Lower leg skin (tissue), 3 donors: ENCODE results near the gene ALG3.

ENCODE experiments used
- POLR2A ChIP-seq, 2 donors: fragments of 450-650 bp; IDR thresholded peaks; one replicate each; pipeline ENCODE4 v1.6.1; 2016 to 2017; ENCODE audit warnings: antibody characterized with exemption in 2 of 2, mild to moderate bottlenecking in 1 of 2, moderate library complexity in 1 of 2
- TF ChIP-seq, protein P1 (sequence below), 3 donors: fragments of 450-650 bp; IDR thresholded peaks; one replicate each; pipeline ENCODE4 v1.5.1; 2016; ENCODE audit warnings: antibody characterized with exemption in 3 of 3, mild to moderate bottlenecking in 3 of 3, moderate library complexity in 2 of 3

DNA sequence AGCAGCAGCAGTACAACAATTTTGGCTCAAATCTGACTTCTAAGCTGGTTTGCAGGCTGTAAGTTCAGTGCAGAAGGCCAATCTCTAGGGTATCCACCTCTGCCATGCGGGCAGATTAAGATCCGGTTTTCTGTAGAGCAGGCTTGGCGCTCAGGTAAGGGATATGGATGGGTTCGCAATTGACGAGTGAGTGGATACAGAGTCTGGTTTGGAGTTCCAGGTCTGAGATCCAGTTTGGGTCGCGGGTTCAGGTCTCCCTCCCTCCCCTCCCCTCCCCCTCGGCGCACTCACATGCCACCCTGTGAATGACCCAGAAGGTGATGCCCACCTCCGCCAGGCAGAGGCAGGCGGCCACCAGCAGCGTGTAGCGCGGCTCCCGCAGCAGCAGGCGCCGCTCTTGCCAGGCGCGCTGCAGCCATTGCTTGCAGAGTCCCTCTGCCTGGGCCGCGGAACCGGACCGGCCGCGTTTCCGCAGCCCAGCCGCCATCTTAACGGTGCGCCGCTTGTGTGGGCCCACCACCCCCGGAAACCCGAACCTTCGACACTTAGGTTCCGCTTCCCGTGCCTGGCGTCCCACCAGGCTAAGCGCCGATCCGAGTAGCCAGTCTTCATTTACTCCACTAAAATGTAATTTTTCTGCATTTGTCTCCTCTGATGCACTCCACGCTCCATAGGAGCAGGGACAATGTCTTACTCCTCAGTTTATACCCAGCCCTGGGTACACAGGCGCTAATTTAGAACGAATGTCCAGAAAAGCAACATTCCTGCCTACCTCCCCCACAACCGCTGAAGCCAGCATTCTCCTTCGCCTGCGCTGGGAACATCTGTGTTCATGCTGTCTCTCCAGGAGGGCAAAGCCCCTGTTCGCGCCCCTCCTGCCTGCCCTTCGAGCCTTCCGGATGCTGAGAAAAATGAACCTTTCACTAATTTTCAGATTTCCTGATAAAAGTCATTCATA, at the start of gene ALG3:
- TF ChIP-seq, protein P1, sequence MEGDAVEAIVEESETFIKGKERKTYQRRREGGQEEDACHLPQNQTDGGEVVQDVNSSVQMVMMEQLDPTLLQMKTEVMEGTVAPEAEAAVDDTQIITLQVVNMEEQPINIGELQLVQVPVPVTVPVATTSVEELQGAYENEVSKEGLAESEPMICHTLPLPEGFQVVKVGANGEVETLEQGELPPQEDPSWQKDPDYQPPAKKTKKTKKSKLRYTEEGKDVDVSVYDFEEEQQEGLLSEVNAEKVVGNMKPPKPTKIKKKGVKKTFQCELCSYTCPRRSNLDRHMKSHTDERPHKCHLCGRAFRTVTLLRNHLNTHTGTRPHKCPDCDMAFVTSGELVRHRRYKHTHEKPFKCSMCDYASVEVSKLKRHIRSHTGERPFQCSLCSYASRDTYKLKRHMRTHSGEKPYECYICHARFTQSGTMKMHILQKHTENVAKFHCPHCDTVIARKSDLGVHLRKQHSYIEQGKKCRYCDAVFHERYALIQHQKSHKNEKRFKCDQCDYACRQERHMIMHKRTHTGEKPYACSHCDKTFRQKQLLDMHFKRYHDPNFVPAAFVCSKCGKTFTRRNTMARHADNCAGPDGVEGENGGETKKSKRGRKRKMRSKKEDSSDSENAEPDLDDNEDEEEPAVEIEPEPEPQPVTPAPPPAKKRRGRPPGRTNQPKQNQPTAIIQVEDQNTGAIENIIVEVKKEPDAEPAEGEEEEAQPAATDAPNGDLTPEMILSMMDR (IDR thresholded peaks at IDR 0.05): no peak
- no peak for TF ChIP-seq POLR2A (IDR thresholded peaks at IDR 0.05)
